D341Med (cell line): ENCODE results near the gene PDGFA.

Source experiments
- DNase-seq: peaks from one replicate; pipeline ENCODE4 v3.0.0; 2012; ENCODE audit warnings: low spot score

Gene PDGFA

GRCh38 chr7:536231-536630, 16.6 kb upstream of the PDGFA start:
- DNase-seq = no peak

GRCh38 chr7:534959-535358, 15.3 kb upstream of the PDGFA start:
- DNase-seq = no peak

- no peak for DNase-seq
These were observed 14.4 kb upstream of the PDGFA start for GRCh38 chr7:534075-534474.

- no peak for DNase-seq
These were observed 13.6 kb upstream of the PDGFA start for GRCh38 chr7:533266-533665.

- no peak for DNase-seq
These were observed 12.9 kb upstream of the PDGFA start for GRCh38 chr7:532379-533143.

- DNase-seq = no peak
These were observed 12.1 kb upstream of the PDGFA start for GRCh38 chr7:531777-532176.

GRCh38 chr7:528451-528850, 8.8 kb upstream of the PDGFA start:
- DNase-seq = no peak

GRCh38 chr7:527723-528122, 8.1 kb upstream of the PDGFA start:
- no peak for DNase-seq

GRCh38 chr7:526460-527034, 6.9 kb upstream of the PDGFA start:
- DNase-seq = no peak

- DNase-seq = no peak
These were observed 6.1 kb upstream of the PDGFA start for GRCh38 chr7:525740-526139.

- DNase-seq = no peak
These were observed 5.2 kb upstream of the PDGFA start for GRCh38 chr7:524800-525199.

GRCh38 chr7:523347-524336, 4.0 kb upstream of the PDGFA start:
- no peak for DNase-seq

- DNase-seq = no peak
These were observed 3.3 kb upstream of the PDGFA start for GRCh38 chr7:522951-523314.

GRCh38 chr7:522071-522950, 2.7 kb upstream of the PDGFA start:
- DNase-seq = no peak

- peak; percentile 74 for DNase-seq
These were observed 1.8 kb upstream of the PDGFA start for GRCh38 chr7:521221-522070.

- no peak for DNase-seq
These were observed 986 bp upstream of the PDGFA start for GRCh38 chr7:520503-521161.

GRCh38 chr7:518630-519483, 789 bp downstream of the PDGFA start:
- peak; percentile 87 for DNase-seq

GRCh38 chr7:517774-518629, 1.6 kb downstream of the PDGFA start:
- no peak for DNase-seq
